HG03575 (cell line): ENCODE measurements around the gene CRLF3.
"Not testable (repeated sequence)": the region's sequence is repeated elsewhere in the genome, so short reads cannot be mapped to it uniquely, and the experiment has no call there.

Experiments
- ATAC-seq: cut with Tn5 transposase; IDR thresholded peaks from one replicate; pipeline ENCODE4 v1.9.1; 2021; ENCODE audit not compliant: unreplicated experiment, insufficient number of reproducible peaks, low FRiP score; ENCODE audit errors: extremely low read depth

Gene CRLF3

GRCh38 chr17:30767641-30768404, 56.7 kb downstream of the CRLF3 start:
- ATAC-seq = not testable (repeated sequence)

GRCh38 chr17:30761060-30761459, 63.4 kb downstream of the CRLF3 start:
- ATAC-seq = no peak

DNA sequence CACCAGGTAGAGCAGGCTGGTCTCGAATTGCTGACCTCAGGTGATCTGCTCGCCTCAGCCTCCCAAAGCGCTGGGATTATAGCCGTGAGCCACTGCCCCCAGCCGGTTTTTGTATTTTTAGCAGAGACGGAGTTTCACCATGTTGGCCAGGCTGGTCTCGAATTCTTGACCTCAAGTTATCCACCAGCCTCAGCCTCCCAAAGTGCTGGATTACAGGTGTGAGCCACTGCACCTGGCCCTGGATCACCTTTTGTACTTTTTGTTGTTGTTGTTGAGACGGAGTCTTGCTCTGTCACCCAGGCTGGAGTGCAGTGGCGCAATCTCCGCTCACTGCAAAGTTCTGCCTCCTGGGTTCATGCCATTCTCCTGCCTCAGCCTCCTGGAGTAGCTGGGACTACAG, 71.2 kb downstream of the CRLF3 start:
- ATAC-seq = not testable (repeated sequence)

DNA sequence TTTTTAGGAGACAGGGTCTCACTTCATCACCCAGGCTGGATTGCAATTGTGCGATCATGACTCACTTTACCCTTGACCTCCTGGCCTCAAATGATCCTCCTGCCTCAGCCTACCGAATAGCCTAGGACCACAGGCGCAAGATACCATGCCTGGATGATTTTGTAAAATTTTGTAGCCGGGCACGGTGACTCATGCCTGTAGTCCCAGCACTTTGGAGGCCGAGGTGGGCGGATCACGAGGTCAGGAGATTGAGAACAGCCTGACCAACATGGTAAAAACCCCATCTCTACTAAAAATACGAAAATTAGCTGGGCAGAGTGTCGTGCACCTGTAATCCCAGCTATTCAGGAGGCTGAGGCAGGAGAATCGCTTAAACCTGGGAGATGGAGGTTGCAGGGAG, 73.5 kb downstream of the CRLF3 start:
- ATAC-seq = not testable (repeated sequence)

DNA sequence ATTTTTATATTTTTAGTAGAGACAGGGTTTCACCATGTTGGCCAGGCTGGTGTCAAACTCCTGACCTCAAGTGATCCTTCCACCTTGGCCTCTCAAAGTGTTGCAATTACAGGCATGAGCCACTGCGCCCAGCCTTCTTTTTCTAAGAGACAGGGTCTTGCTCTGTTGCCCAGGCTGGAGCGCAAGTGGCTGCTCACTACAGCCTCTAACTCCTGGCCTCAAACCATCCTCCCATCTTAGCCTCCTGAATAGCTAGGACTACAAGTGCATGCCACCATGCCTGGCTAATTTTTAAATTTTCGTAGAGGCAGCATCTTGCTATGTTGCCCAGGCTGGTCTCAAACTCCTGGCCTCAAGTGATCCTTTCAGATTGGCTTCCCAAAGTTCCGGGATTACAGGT, 76.9 kb downstream of the CRLF3 start:
- not testable (repeated sequence) for ATAC-seq

DNA sequence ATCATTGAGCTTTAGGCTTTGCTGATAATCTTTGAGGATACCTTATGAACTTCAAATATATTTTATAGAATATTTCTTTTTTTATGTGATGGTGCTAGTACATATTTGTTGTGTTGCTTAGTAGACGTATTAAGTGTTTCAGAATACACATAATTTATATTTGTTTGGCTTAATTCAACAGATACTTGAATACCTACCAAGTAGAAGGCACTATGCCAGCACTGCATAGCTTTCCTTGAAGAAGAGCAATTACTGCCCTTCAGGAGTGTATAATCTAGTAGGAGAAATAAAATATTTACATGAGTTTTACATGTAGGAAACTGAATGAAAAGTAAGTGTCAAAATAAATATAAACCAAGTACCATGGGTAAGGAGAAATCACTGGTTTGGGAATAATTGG, 81.8 kb downstream of the CRLF3 start:
- ATAC-seq = not testable (repeated sequence)

- not testable (repeated sequence) for ATAC-seq
These were observed 88.1 kb downstream of the CRLF3 start for GRCh38 chr17:30736371-30736770.

DNA sequence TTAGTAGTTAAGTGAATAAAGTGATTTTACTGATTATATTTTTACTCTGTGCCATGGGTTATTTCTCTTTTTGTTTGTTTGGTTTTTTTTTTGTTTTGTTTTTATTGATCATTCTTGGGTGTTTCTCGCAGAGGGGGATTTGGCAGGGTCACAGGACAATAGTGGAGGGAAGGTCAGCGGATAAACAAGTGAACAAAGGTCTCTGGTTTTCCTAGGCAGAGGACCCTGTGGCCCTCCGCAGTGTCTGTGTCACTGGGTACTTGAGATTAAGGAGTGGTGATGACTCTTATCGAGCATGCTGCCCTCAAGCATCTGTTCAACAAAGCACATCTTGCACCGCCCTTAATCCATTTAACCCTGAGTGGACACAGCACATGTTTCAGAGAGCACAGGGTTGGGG, 88.8 kb downstream of the CRLF3 start:
- not testable (repeated sequence) for ATAC-seq

- ATAC-seq = not testable (repeated sequence)
These were observed 89.3 kb downstream of the CRLF3 start for GRCh38 chr17:30735206-30735605.

- ATAC-seq = not testable (repeated sequence)
These were observed 90.3 kb downstream of the CRLF3 start for GRCh38 chr17:30734153-30734552.
